NCI-H460 (cell line): ENCODE results near the gene OBSL1. TPM values are rescaled to one million over a fixed set of nuclear protein-coding genes. Genes with fewer than 3 reads are reported as not detected.

Source experiments
- DNase-seq: peaks from one replicate; pipeline ENCODE4 v3.0.0-alpha.2; 2016; ENCODE audit warnings: low read depth; ENCODE audit errors: extremely low read depth
- total RNA-seq: library from RNA; depleted of rRNA; stranded (reverse); fragments of >200 nt; shearing (Covaris generic); gene quantifications from 2 replicates; pipeline ENCODE4 v1.2.3, GENCODE V29; 2014

OBSL1 gene
- total RNA-seq, 1 experiment from 2014 or later = 10.0 TPM

DNA sequence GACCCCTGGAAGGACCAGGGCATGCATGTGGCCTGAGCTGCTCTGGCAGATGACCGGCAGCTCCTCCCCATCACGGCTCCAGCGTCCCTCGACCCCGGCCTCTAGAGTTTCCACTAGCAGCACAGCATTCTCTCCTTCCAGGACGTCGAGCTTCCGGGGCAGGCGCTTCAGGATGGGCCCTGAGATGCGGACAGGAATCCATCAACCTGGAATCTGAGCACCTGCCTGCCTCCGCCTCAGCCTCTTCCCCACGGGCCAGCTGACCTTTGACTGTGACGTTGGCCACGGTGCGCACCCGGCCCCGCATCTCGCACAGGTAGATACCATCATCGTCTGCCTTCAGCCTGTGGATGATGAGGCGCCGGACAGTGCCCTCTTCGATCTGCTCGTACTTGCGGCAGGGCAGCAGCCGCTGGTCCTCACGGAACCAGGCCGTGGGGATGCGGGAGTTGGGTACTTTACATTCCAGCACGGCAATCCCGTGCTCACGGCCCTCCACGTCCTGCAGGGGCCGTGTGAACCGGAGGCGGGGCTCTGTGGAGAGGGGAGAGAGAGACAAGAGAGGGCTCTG, 3.5 kb downstream of the OBSL1 start:
- no peak for DNase-seq

- no peak for DNase-seq
Observed at GRCh38 chr2:219567131-219567530, 4.2 kb downstream of the OBSL1 start.

DNA sequence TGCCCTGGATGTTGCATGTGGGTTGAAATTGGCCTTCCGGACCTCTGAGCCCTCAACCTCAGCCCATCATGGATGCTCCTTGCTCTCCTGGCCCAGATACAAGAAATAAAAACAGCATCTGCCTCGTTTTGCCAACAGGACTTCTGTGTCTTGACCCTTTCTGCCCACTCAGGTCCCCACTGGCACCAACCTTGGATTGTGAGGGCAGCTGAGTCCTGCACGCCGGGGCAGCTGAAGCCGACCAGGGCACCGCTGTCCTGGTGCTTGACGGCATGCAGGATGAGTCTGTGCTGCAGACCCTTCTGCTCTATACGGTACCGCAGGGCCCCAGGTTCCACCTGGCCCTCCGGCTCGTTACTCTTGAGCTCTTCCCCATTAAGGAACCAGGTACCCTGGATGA, 4.7 kb downstream of the OBSL1 start:
- DNase-seq = no peak

DNA sequence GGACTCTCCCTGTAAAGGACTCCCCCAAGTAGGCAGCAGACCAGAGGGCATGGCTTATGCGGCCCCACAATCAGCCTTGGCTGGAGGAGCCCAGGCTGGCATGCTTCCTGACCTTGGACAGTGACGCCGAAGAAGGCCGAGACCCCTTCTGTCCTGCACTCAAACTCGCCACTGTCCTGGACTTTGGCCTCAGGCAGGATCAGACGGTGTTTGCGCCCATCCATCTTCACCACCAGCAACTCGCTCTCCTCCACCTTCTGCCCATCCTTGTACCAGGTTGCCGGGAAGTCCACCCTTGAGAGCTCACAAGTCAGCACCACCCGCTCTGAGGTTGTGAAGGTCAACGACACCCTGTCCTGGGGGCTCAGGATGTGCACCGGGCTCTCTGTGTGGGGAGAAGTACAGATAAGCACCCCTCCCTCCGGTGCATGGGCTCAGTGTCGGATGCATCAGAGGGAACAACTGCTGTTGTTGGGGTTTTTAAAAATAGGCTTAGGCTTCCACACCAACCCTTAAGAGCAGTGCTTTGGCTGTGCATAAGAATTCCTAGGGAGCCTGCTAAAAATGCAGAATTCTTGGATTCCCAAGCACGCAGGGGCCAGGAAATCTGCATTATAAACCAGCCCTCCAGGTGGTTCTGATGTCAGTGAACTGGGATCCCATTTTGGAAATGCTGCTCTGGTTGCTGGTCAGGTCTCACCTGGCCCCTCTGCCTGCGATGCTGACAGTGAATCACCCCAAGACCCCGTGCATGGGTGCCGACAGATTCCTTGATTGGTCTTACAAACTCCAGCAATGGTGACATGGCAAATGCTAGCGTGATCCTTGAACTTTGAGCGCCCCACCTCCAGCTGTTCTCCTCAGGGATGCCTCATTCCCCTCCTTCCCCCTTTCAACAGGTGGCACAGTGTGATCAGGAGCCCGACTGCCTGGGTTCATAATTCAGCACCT, 5.9 kb downstream of the OBSL1 start:
- DNase-seq = no peak

DNA sequence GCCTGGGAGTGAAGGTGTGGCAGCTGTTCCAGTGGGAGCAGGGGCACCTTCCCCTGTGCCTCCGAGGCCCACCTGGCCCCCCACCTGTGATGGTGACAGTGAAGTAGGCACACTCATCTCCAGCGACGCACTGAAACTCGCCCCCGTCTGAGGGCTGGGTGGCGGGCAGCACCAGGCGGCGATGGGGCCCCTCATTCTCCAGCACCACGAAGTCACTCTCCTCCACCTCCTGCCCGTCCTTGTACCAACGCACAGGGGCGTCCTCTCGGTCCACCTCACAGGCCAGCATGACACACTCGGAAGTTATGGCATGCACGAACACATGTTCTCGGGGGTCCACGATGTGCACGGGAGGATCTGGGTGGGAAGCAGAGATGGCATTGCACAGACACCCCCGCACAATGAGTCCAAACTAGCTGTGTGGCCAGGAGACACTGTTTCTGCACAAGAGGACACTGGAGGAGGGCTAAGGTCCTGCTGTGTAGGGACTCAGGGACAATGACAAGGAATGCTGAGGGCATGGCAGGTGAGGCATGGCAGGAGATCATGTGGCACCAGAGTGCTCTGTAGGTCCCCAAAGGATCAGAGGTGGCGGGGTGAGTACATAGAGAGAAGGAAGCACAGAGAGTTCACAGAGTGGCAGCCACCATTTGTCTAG, 7.9 kb downstream of the OBSL1 start:
- no peak for DNase-seq

DNA sequence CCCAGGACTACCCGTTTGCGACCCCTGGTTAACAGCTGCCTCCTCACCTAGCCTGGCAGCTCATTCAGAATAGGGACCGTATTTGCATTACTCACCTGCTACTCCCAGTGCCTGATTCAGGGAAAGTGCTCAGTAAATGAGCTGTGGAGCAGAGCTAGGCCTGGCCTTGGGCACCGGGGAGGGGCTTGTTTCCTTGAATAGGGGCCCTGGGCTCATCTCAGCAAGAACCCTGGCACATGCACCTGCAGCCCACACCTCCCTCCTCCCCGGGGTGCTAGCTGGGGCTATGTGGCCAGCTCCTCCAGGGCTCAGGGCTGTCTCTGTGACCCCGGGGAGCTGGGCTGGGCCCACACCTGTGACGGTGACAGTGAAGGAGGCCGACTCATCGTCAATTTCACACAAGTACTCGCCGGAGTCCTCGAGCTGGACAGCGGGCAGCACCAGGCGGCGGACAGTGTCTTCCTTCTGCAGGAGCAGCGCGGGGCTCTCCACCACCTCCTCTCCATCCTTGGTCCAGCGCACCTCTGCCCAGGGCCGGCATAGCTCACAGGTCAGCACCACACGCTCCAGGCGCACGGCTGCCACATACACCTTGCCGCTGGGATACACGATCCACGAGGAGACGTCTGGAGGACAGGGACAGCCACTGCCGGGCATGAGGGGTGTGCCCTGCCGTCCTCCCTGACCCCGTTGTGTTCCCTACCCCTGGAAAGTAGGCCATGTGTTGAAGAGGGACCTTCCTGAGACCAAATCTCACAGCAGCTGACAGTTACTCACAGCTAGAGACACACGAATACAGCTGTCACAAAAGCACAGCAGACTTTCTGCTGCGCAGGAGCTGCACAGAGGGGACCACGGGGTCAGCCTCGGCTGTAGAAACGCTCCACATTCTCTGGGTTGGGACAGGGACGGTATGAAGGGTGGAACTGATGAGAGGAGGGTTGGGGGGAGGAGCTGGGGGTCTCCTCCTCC, 9.0 kb downstream of the OBSL1 start:
- no peak for DNase-seq

DNA sequence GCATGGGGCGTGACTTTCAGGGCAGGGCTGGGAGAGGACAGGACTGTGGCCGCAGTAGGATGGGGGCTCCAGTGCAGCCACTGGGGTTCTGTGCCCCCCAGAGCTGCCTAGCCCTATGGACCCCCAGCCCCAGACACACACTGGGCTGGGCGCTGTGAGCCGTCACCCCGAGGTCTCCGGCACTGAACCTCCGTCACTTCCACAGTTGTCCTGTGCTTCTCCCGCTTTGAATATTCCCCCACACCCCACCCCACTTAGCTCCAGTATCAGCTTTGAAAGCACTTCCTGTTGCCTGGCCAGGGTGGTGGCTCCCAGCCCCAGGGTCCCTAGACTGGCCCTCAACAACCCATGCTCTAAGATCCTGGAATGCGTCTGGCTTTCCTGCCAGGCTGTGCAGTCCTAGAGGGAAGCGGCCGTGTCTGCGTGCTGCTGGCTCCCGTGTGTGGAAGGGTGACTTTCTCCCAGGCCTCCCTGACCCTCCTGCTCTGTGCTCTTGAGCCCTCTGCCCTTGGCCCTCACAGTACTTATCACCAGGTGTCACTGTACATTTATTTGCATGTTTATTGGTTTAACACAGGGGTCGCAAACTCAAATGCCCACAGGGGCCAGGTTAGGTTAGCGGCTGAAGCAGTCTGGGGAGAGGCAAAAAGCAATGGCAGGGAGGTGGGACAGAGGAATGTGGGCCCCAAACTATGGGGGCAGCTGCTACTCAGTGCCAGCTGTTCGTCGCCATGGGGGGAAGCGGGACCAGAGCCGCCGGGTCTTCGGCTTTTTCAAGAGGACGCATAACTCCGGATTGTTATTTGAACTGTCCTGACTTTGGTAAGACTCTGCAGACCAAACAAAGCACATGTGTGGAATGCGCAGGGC, 9.9 kb downstream of the OBSL1 start:
- DNase-seq = no peak

DNA sequence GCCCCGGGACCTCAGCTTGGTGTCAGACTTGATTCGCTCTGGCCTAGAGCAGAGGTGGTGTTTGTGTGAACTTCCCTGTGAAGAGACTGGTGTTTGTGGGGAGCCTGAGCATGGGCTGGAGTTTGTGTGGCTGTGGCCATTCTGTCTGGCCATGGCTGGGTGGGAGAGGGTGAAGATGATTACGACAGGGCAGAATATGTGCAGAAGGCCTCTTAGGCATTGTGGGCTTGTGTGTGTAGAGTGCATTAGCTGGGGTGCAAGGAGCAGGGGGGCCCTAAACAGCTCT, 10.5 kb downstream of the OBSL1 start:
- DNase-seq = no peak

GRCh38 chr2:219560037-219560892, 11.1 kb downstream of the OBSL1 start:
- no peak for DNase-seq

GRCh38 chr2:219559156-219559915, 12.0 kb downstream of the OBSL1 start:
- DNase-seq = no peak

DNA sequence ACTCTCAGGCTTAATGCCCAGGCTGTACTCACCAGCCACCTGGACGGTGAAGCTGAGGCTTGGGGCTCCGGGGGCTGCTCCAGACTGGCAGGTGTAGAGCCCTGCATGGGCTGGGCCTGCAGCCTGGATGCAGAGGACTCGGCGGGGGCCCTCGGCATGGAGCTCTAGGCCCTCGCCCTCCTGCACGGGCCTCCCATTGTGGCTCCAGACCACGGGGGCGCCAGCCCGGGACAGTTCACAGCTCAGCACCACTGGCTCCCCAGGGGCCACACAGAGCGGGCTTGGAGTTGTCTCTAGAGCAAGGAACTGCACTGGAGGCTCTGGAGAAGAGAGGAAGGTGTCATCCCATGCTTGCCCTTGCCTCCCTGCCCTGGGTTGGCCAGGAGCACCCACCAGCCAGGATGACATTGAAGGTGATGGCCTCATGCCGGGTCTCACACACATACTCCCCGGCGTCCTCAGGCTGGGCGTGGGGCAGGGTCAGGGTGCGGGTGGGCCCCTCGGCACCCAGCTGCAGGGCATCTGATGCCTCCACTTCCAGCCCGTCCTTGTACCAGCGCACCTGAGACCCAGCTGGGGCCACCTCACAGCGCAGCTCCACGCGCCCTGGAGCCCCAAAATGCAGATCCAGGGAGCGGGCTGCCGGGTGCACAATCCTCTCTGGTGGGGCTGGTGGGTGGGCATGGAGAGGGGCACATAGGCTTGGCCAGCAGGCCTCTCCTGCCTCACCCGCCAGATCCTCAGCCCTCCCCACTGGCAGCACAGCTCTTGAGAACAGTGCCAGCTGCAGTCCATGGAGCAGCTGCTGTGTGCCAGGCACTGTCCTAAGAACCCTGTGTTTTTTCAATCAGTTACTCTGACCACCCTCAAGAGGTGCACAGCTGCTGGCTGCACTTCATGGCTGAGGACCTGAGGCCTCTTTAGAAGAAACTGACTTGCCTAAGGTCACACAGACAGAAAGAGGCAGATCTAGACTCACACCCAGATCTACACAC, 13.3 kb downstream of the OBSL1 start:
- DNase-seq = no peak

GRCh38 chr2:219557320-219557719, 14.0 kb downstream of the OBSL1 start:
- no peak for DNase-seq

- DNase-seq = no peak
Observed at GRCh38 chr2:219556413-219556812, 14.9 kb downstream of the OBSL1 start.

DNA sequence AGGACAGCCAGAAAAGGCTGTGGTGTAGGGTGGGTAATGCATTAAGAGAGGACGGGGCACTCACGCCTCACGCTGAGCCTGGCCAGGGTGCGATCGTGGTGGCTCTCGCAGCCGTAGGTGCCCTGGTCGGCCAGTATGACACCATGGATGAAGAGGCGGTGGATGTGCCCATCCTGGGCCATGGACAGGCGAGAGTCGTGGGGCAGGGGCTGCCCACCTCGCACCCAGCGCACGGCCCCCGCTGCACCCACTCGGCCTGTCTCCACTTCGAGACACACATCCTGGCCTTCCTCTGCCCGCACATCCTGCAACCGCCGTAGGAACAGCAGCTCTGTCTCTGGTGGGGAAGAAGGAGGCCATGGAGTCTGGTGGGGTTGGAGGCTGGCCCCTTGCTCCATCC, 15.4 kb downstream of the OBSL1 start:
- DNase-seq = no peak

- no peak for DNase-seq
Observed at GRCh38 chr2:219554350-219554749, 17.0 kb downstream of the OBSL1 start.

- DNase-seq = no peak
Observed at GRCh38 chr2:219553463-219553963, 17.8 kb downstream of the OBSL1 start.

- DNase-seq = no peak
Observed at GRCh38 chr2:219553168-219553417, 18.2 kb downstream of the OBSL1 start.
